ENCODE results near the gene GH1. TPM values are rescaled to one million over a fixed set of nuclear protein-coding genes. Genes with fewer than 3 reads are reported as not detected.

GH1 gene
- total RNA-seq, 1 experiment from 2014 or later, result not detected

DNA sequence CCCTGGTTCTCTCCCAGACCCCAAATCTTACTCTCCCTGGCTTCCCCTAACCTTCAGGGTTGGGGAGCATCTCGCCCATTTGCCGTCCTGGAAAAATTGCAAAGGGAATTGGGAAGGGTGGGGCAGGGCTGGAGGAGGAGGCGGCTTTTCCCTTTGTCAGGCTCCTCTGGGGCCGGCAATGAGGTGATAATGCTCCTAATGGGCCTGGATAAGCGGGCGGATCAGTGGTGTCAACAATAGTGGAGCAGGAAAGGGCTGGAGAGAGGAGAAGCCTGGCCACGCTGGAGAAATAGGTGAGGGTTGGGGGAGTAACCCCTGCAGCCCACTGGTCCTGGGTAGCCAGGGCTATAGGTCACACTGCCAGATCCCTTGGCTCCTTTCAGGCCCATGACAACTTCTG, 41.8 kb upstream of the GH1 start:
- H3K27me3 ChIP-seq (ENCODE audit: insufficient read depth, low read length), result no peaks in the 10 kb centered on the region
- H3K4me3 ChIP-seq (replicated peaks in 1 of 2; ENCODE audit: low read depth in 1 of 2, low read length in 2 of 2), result no peak overlapping the region
- no peak overlapping the region for H2AFZ ChIP-seq (ENCODE audit: low read depth, low read length, poor library complexity, severe bottlenecking)
- H4K20me1 ChIP-seq (ENCODE audit: insufficient read depth), result no peaks in the 10 kb centered on the region
- no peaks in the 10 kb centered on the region for H3K79me2 ChIP-seq (ENCODE audit: insufficient read depth, low read length)
- no peaks in the 10 kb centered on the region for H3K9me3 ChIP-seq (ENCODE audit: control insufficient read depth in 1 of 2, insufficient read depth in 1 of 2, low read depth in 1 of 2, low read length in 2 of 2)
- intact Hi-C loops (cut with micrococcal nuclease), result no loop called here
- ChIA-PET RAD21 (ENCODE audit: low non-redundant PET in 1 of 2, low total read pairs in 2 of 2, uncharacterized antibody in 2 of 2, unreplicated experiment in 2 of 2) (no interaction called here), POLR2A (no interaction called here), CTCF (interaction anchor here (0.9 to 2.2 kb wide), 5 partner anchors 10 to 58 kb away, joined by 3 to 17 read pairs (median 4); no protein-coding TSS in a partner anchor)
- no peaks in the 10 kb centered on the region for H3K9me2 ChIP-seq (ENCODE audit: insufficient read depth)
- no peak for DNase-seq (ENCODE audit: low read depth, low spot score)
- no peak overlapping the region for H3K27ac ChIP-seq (ENCODE audit: low read depth, low read length)
- H3K4me2 ChIP-seq (ENCODE audit: low read length), result no peak overlapping the region
- no peaks in the 10 kb centered on the region for H3K36me3 ChIP-seq (ENCODE audit: control insufficient read depth in 1 of 2, insufficient read depth in 2 of 2, low read length in 2 of 2)
- TF ChIP-seq EZH2 (IDR thresholded peaks at IDR 0.05) (no peak), ZNF274 (IDR thresholded peaks at IDR 0.05; ENCODE audit: low read depth, low read length) (no peak), SIN3A (IDR thresholded peaks at IDR 0.05; ENCODE audit: low read depth) (no peak), YY1 (IDR thresholded peaks at IDR 0.05; ENCODE audit: extremely low read depth, insufficient replicate concordance, low read depth, low read length) (no peak), CEBPB (IDR thresholded peaks at IDR 0.05; ENCODE audit: low read depth) (no peak), ELF1 (IDR thresholded peaks at IDR 0.05; ENCODE audit: borderline replicate concordance, low read depth) (no peak), MAX (IDR thresholded peaks at IDR 0.05) (no peak), RAD21 (IDR thresholded peaks at IDR 0.05; ENCODE audit: low read depth) (no peak), EZH2phosphoT487 (IDR thresholded peaks at IDR 0.05; ENCODE audit: borderline replicate concordance) (no peak), REST (IDR thresholded peaks at IDR 0.05; ENCODE audit: low read depth) (no peak)
- TF ChIP-seq, protein P1, sequence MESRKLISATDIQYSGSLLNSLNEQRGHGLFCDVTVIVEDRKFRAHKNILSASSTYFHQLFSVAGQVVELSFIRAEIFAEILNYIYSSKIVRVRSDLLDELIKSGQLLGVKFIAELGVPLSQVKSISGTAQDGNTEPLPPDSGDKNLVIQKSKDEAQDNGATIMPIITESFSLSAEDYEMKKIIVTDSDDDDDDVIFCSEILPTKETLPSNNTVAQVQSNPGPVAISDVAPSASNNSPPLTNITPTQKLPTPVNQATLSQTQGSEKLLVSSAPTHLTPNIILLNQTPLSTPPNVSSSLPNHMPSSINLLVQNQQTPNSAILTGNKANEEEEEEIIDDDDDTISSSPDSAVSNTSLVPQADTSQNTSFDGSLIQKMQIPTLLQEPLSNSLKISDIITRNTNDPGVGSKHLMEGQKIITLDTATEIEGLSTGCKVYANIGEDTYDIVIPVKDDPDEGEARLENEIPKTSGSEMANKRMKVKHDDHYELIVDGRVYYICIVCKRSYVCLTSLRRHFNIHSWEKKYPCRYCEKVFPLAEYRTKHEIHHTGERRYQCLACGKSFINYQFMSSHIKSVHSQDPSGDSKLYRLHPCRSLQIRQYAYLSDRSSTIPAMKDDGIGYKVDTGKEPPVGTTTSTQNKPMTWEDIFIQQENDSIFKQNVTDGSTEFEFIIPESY (IDR thresholded peaks at IDR 0.05; ENCODE audit: extremely low read depth, insufficient replicate concordance, low read length), result no peak
- TF ChIP-seq, protein P2, sequence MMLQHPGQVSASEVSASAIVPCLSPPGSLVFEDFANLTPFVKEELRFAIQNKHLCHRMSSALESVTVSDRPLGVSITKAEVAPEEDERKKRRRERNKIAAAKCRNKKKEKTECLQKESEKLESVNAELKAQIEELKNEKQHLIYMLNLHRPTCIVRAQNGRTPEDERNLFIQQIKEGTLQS (IDR thresholded peaks at IDR 0.05), result no peak
- BruUV-seq (replicated peaks), result no TSS peak
- no peak for ATAC-seq
- no peak overlapping the region for H3K9ac ChIP-seq (ENCODE audit: low read length)
- peaks cover 4 to 18% of the 10 kb centered on the region in 2 experiments; a peak in 3 of 4 replicates for H3K4me1 ChIP-seq (ENCODE audit: control insufficient read depth in 1 of 2, insufficient read depth in 2 of 2, low read length in 2 of 2)
